ENCODE results near the gene CLDN14.

CLDN14 gene

DNA sequence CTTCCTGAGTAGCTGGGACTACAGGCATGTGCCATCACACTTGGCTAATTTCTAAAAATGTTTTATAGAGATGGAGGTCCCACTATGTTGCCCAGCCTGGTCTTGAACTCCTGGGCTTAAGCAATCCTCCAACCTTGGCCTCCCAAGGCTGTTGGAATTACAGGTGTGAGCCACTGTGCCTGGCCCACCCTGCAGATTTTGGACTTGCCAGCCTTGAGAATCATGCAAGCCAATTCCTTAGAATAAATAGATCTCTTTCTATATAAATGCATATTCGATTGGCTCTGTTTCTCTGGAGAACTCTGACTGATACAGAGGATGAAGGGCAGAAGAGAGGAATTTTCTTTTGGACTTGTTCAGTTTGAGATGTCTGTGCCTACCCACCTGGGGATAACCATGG is 6.7 kb downstream of the CLDN14 start:
- FAIRE-seq (no peak), DNase-seq (ENCODE audit: insufficient read length, low spot score) (no peak)
- TF ChIP-seq, protein P1, sequence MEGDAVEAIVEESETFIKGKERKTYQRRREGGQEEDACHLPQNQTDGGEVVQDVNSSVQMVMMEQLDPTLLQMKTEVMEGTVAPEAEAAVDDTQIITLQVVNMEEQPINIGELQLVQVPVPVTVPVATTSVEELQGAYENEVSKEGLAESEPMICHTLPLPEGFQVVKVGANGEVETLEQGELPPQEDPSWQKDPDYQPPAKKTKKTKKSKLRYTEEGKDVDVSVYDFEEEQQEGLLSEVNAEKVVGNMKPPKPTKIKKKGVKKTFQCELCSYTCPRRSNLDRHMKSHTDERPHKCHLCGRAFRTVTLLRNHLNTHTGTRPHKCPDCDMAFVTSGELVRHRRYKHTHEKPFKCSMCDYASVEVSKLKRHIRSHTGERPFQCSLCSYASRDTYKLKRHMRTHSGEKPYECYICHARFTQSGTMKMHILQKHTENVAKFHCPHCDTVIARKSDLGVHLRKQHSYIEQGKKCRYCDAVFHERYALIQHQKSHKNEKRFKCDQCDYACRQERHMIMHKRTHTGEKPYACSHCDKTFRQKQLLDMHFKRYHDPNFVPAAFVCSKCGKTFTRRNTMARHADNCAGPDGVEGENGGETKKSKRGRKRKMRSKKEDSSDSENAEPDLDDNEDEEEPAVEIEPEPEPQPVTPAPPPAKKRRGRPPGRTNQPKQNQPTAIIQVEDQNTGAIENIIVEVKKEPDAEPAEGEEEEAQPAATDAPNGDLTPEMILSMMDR (IDR thresholded peaks at IDR 0.05; ENCODE audit: insufficient read depth, missing control alignments): no peak

DNA sequence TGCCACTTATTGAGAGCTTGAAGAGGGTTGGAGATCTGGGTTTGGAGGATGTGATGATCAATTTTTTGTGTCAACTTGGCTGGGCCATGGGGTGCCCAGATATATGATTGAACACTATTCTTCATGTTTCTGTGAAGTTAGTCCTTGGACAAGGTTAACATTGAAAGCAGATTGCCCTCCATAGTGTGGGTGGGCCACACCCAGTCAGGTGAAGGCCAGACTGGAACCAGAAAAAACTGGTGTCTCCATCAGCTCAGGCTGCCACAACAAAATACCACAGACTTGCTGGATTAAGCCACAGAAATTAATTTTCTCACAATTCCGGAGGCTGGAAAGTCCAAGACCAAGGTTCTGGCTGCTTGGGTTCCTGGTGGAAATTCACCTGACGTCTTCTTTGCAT is 7.5 kb downstream of the CLDN14 start:
- TF ChIP-seq, protein P1 (IDR thresholded peaks at IDR 0.05; ENCODE audit: insufficient read depth, missing control alignments): no peak
- DNase-seq (ENCODE audit: insufficient read length, low spot score) (no peak), FAIRE-seq (no peak)

DNA sequence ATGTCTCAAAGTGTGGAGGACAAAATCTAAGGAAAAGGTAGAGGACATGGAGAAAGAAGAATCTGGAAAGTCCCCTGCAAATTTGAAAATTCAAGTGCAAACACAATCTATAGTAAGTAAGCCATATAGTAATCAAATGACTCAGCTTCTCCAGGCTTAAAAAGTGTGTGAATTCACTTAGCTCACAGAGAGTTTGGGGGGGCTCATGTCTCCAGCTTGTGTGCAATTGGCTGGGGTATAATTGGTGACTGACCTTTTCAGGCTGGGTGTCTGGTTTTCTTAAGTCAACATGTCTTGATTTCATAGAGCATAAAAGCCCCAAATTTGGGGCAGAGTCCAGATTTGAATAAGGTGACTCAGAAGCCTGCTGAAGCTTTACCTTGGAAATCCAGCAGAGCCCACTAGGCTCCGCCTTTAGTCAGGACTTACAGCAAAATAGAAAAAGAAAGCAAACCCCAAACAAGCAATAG is 8.6 kb downstream of the CLDN14 start:
- FAIRE-seq (no peak), DNase-seq (ENCODE audit: insufficient read length, low spot score) (no peak)
- TF ChIP-seq, protein P1 (IDR thresholded peaks at IDR 0.05; ENCODE audit: insufficient read depth, missing control alignments): no peak

DNA sequence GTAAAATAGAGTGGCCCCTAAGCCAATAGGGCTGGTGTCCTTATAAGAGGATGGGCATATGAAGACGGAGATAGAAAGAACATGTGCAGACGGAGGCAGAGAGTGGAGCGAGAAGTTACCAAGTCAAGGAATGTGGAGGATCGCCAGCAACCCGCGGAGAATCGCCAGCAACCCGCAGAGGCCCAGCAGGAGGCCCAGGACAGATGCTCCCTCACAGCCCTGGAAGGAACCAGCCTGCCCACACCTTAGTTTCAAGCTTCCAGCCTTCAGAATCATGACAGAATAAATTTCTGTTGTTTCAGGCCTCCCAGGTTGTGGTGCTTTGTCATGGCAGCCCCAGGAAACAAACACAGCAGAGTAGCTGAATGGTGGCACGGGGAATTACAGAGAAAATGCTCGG is 9.6 kb downstream of the CLDN14 start:
- FAIRE-seq: no peak
- no peak for DNase-seq (ENCODE audit: insufficient read length, low spot score)

DNA sequence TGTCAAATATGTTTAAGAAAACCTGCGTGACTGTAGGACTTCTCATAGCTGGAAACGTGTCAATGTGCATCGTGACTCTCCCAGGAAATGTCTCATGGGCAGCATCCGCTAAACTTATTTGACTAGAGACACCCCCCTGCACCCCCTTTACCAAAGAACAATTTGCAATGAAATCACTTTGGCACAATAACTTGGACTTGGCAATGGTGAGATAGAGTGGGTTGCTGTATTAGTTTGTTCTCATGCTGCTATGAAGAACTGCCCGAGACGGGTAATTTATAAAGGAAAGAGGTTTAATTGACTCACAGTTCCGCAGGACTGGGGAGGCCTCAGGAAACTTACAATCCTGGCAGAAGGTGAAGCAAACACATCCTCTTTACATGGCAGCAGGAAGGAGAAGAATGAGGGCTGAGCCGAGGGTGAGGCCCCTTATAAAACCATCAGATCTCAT is 13.8 kb downstream of the CLDN14 start:
- FAIRE-seq (no peak), DNase-seq (ENCODE audit: insufficient read length, low spot score) (no peak)
- TF ChIP-seq, protein P1 (IDR thresholded peaks at IDR 0.05; ENCODE audit: insufficient read depth, missing control alignments): no peak

More for the DNA sequence above, 9.6 kb downstream of the CLDN14 start:
- TF ChIP-seq, protein P1 (IDR thresholded peaks at IDR 0.05; ENCODE audit: insufficient read depth, missing control alignments): no peak

DNA sequence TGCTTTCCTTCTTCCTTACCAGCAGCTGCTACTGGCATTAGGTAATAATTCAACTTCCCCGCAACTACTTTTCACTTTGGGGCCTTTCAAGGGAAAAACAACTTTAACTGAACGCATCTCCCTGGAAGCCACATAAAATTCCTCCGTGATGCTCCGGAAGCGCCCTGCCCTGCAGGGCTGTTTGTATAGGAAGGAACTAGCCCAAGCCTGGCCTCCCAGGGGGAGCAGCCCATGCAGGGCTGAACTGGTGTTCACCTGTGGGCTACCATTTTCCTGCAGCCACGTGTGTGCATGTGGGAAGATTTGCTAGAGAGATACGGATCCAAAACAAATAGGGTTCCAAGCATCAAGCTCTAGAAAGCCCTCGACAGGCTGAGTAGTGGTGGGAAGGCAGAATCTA is 14.4 kb downstream of the CLDN14 start:
- TF ChIP-seq, protein P1 (IDR thresholded peaks at IDR 0.05; ENCODE audit: insufficient read depth, missing control alignments): no peak
- no peak for DNase-seq (ENCODE audit: insufficient read length, low spot score)
- FAIRE-seq: no peak

DNA sequence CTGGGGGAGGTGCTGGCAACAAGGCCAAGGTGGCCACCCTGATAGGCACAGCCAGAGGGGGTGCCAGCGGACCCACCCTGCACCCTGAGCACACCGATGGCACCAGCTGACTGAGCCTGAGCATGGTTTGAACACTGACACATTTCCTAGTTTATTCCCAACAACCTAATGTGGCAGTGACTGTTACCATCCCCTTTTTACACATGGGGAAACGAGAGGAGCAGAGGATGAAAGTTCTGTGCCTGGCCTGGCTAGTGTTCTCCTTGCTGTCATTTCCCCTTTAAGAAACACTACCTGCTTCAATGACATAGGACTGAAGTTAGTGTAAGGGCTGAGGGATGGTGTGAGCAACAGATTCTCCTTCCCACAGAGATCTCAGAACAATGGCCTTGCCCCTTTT is 15.3 kb downstream of the CLDN14 start:
- TF ChIP-seq, protein P1 (IDR thresholded peaks at IDR 0.05; ENCODE audit: insufficient read depth, missing control alignments): no peak
- no peak for FAIRE-seq

More for the DNA sequence above, 15.3 kb downstream of the CLDN14 start:
- no peak for DNase-seq (ENCODE audit: insufficient read length, low spot score)
